ENCODE measurements around the gene CIRBP. TPM values are rescaled to one million over a fixed set of nuclear protein-coding genes. Genes with fewer than 3 reads are reported as not detected.
A peak's percentile ranks its signal among the peaks of the same experiment; 100 is the strongest.

Gene CIRBP
- total and polyA plus RNA-seq, 2 of the 13 experiments (the other 11 are each of a cell fraction or from before 2014, with no cell fraction given) = 133 to 140 TPM

GRCh38 chr19:1243768-1244692 lies 25.1 kb upstream of the CIRBP start (continued):
- TF ChIP-seq, protein P1, sequence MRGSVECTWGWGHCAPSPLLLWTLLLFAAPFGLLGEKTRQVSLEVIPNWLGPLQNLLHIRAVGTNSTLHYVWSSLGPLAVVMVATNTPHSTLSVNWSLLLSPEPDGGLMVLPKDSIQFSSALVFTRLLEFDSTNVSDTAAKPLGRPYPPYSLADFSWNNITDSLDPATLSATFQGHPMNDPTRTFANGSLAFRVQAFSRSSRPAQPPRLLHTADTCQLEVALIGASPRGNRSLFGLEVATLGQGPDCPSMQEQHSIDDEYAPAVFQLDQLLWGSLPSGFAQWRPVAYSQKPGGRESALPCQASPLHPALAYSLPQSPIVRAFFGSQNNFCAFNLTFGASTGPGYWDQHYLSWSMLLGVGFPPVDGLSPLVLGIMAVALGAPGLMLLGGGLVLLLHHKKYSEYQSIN (CRISPR knock-in tag; IDR thresholded peaks at IDR 0.05; ENCODE audit: borderline replicate concordance) = no peak
- TF ChIP-seq ERF (CRISPR knock-in tag; IDR thresholded peaks at IDR 0.05) = no peak; the same call in 1 of the 2 replicates
- no peak for TF ChIP-seq NONO (IDR thresholded peaks at IDR 0.05)
- no peak for TF ChIP-seq NONO (CRISPR knock-in tag; conservative IDR thresholded peaks at IDR 0.05)
- TF ChIP-seq HOXA5 (CRISPR knock-in tag; IDR thresholded peaks at IDR 0.05) = peak; percentile 25; the same call in 1 of the 2 replicates
- TF ChIP-seq ZBTB14 (CRISPR knock-in tag; IDR thresholded peaks at IDR 0.05) = no peak
- TF ChIP-seq CEBPG (CRISPR knock-in tag; IDR thresholded peaks at IDR 0.05) = 0 out of 2 replicates have a peak, but pooled peaks have one; percentile 38
- no peak for TF ChIP-seq PREB (CRISPR knock-in tag; IDR thresholded peaks at IDR 0.05)
- TF ChIP-seq PHF20 (CRISPR knock-in tag; IDR thresholded peaks at IDR 0.05) = 0 out of 2 replicates have a peak, but pooled peaks have one; percentile 12
- TF ChIP-seq BORCS8-MEF2B (CRISPR knock-in tag; IDR thresholded peaks at IDR 0.05) = no peak
- 0 out of 2 replicates have a peak, but pooled peaks have one; percentile 64 for TF ChIP-seq ZFP90 (CRISPR knock-in tag; IDR thresholded peaks at IDR 0.05; ENCODE audit: borderline replicate concordance)
- TF ChIP-seq, protein P2, sequence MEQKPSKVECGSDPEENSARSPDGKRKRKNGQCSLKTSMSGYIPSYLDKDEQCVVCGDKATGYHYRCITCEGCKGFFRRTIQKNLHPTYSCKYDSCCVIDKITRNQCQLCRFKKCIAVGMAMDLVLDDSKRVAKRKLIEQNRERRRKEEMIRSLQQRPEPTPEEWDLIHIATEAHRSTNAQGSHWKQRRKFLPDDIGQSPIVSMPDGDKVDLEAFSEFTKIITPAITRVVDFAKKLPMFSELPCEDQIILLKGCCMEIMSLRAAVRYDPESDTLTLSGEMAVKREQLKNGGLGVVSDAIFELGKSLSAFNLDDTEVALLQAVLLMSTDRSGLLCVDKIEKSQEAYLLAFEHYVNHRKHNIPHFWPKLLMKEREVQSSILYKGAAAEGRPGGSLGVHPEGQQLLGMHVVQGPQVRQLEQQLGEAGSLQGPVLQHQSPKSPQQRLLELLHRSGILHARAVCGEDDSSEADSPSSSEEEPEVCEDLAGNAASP (CRISPR knock-in tag; IDR thresholded peaks at IDR 0.05; ENCODE audit: borderline replicate concordance) = peak; percentile 18; the same call in 1 of the 2 replicates
- peak; percentile 7; the same call in 1 of the 2 replicates for TF ChIP-seq SALL2 (CRISPR knock-in tag; IDR thresholded peaks at IDR 0.05)
- no peak for TF ChIP-seq ZNF570 (CRISPR knock-in tag; IDR thresholded peaks at IDR 0.05; ENCODE audit: borderline replicate concordance)
- TF ChIP-seq ZNF772 (CRISPR knock-in tag; IDR thresholded peaks at IDR 0.05) = no peak
- TF ChIP-seq, protein P3, sequence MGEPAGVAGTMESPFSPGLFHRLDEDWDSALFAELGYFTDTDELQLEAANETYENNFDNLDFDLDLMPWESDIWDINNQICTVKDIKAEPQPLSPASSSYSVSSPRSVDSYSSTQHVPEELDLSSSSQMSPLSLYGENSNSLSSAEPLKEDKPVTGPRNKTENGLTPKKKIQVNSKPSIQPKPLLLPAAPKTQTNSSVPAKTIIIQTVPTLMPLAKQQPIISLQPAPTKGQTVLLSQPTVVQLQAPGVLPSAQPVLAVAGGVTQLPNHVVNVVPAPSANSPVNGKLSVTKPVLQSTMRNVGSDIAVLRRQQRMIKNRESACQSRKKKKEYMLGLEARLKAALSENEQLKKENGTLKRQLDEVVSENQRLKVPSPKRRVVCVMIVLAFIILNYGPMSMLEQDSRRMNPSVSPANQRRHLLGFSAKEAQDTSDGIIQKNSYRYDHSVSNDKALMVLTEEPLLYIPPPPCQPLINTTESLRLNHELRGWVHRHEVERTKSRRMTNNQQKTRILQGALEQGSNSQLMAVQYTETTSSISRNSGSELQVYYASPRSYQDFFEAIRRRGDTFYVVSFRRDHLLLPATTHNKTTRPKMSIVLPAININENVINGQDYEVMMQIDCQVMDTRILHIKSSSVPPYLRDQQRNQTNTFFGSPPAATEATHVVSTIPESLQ (CRISPR knock-in tag; conservative IDR thresholded peaks at IDR 0.05) = 0 out of 2 replicates have a peak, but pooled peaks have one; percentile 19
- TF ChIP-seq ZNF670 (CRISPR knock-in tag; IDR thresholded peaks at IDR 0.05; ENCODE audit: borderline replicate concordance) = peak; percentile 4; the same call in 1 of the 2 replicates

All from HepG2 (cell line).